Gastrocnemius medialis (tissue), 4 donors: ENCODE measurements around the gene TEAD2. TPM values are rescaled to one million over a fixed set of nuclear protein-coding genes. Genes with fewer than 3 reads are reported as not detected.

Experiments
- ATAC-seq, 2 donors: fragments of 150-250 bp; one replicate each; pipeline ENCODE4 v1.9.1; 2016
- DNase-seq, 2 donors: peaks; one replicate each; pipeline ENCODE4 v3.0.0-alpha.2; 2019
- H3K27ac ChIP-seq, 4 donors: fragments of 200-600 bp; sonication (generic); 1 replicate in 1 of 4; 2 replicates in 3 of 4; pipeline ENCODE4 v1.5.1; 2016 to 2018; ENCODE audit warnings: mild to moderate bottlenecking in 2 of 4, moderate library complexity in 1 of 4
- H3K27me3 ChIP-seq, 3 donors: fragments of 200-600 bp; sonication (generic) in 2 of 3; 1 replicate in 1 of 3; 2 replicates in 2 of 3; pipeline versions ENCODE4 v1.5.1 to v1.6.0; 2016 to 2019; ENCODE audit warnings: mild to moderate bottlenecking in 1 of 3, moderate library complexity in 1 of 3
- H3K36me3 ChIP-seq, 2 donors: fragments of 200-600 bp; sonication (generic) in 1 of 2; one replicate each; pipeline ENCODE4 v1.5.1; 2017 to 2018
- H3K4me1 ChIP-seq, 2 donors: fragments of 200-600 bp; sonication (generic) in 1 of 2; one replicate each; pipeline ENCODE4 v1.5.1; 2016 to 2017; ENCODE audit warnings: mild to moderate bottlenecking in 2 of 2
- H3K4me3 ChIP-seq, 4 donors: fragments of 200-600 bp; sonication (generic) in 3 of 4; 1 replicate in 1 of 4; 2 replicates in 3 of 4; pipeline ENCODE4 v1.5.1; 2016 to 2019; ENCODE audit warnings: mild to moderate bottlenecking in 2 of 4
- H3K9me3 ChIP-seq, 3 donors: fragments of 200-600 bp; sonication (generic) in 2 of 3; 1 replicate in 1 of 3; 2 replicates in 2 of 3; pipeline ENCODE4 v1.5.1; 2016 to 2019
- CTCF ChIP-seq, 5 experiments: fragments of 450-650 bp in 3 of 5; fragments of 200-600 bp in 2 of 5; sonication (generic) in 2 of 5; IDR thresholded peaks in 4 of 5; conservative IDR thresholded peaks in 1 of 5; 1 replicate in 4 of 5; 2 replicates in 1 of 5; pipeline ENCODE4 v1.5.1; 2016 to 2019; ENCODE audit warnings: antibody characterized with exemption in 5 of 5, mild to moderate bottlenecking in 3 of 5, moderate library complexity in 3 of 5
- POLR2A ChIP-seq, 2 donors: fragments of 450-650 bp; IDR thresholded peaks; one replicate each; pipeline ENCODE4 v1.6.1; 2017; ENCODE audit warnings: antibody characterized with exemption in 2 of 2, mild to moderate bottlenecking in 2 of 2, moderate library complexity in 2 of 2
- in situ Hi-C, 4 donors: fragments of 200-750 bp; cut with MboI; loops; one replicate each; pipeline versions ENCODE4 v1.15.0 to v1.8.0; 2017; ENCODE audit warnings: low sequenced_read_pairs in 4 of 4
- intact Hi-C: fragments of 100-400 bp; cut with DNase I; formaldehyde crosslinking; loops from one replicate; pipeline ENCODE4 v1.15.1; 2023; ENCODE audit warnings: low total_unique reads
- total RNA-seq, 4 donors: library from RNA; depleted of rRNA; stranded (reverse); fragments of >200 nt; gene quantifications; one replicate each; pipeline versions ENCODE4 v1.1.0 to v1.2.3, GENCODE V29; 2016

The TEAD2 gene
- total RNA-seq, 4 donors from 2014 or later = 6.1 to 12.6 (median 9.5) TPM

- TF ChIP-seq CTCF (IDR thresholded peaks at IDR 0.05 in 4 of 5, conservative IDR thresholded peaks at IDR 0.05 in 1 of 5) = no peak
- TF ChIP-seq POLR2A (IDR thresholded peaks at IDR 0.05) = no peak
- no peaks in the 10 kb centered on the region for H3K4me1 ChIP-seq
- no peak for ATAC-seq
- no peak overlapping the region for H3K4me3 ChIP-seq
- no peaks in the 10 kb centered on the region for H3K9me3 ChIP-seq
- H3K27me3 ChIP-seq = peaks cover 0 to 14% (median 11%) of the 10 kb centered on the region in 3 donors
- no peak for DNase-seq
- H3K36me3 ChIP-seq = no peaks in the 10 kb centered on the region
- in situ Hi-C loops (loop anchor here in 2 of 4 donors (10.0 to 25.0 kb wide), 2 partner anchors 55 to 148 kb away; partner anchors contain the start of genes RCN3 (in 1 of the 2) and SLC17A7 (in 1 of the 2)), intact Hi-C loops (no loop called here)
- no peak overlapping the region for H3K27ac ChIP-seq
Observed at GRCh38 chr19:49389406-49389805, 27.2 kb upstream of the TEAD2 start.

- peaks cover 0 to under 1% (median 0%) of the 10 kb centered on the region in 3 donors for H3K9me3 ChIP-seq
- in situ Hi-C loops = loop anchor here in 2 of 4 donors (10.0 to 25.0 kb wide), 2 partner anchors 57 to 149 kb away; partner anchors contain the start of genes RCN3 (in 1 of the 2) and SLC17A7 (in 1 of the 2)
- H3K4me1 ChIP-seq = no peaks in the 10 kb centered on the region
- ATAC-seq (peak; percentile 55 to 58), DNase-seq (peak; percentile 52 to 79)
- peak within 1 kb of the TSS in 3 of 4 donors; percentile 24 to 44 (median 27) for H3K4me3 ChIP-seq
- intact Hi-C loops = no loop called here
- TF ChIP-seq CTCF (IDR thresholded peaks at IDR 0.05 in 4 of 5, conservative IDR thresholded peaks at IDR 0.05 in 1 of 5) (no peak), POLR2A (IDR thresholded peaks at IDR 0.05) (no peak)
- H3K36me3 ChIP-seq = no peaks in the 10 kb centered on the region
- no peak within 1 kb of the TSS for H3K27ac ChIP-seq
- H3K27me3 ChIP-seq = peaks cover 0 to 15% (median 14%) of the 10 kb centered on the region in 3 donors
Observed at GRCh38 chr19:49387936-49388372, 25.7 kb upstream of the TEAD2 start, which contains the start of gene KASH5. TSS of gene KASH5 (plus strand) at chr19:49388249. CDS start at chr19:49390884, 2,635 bp downstream.

- H3K4me1 ChIP-seq = no peaks in the 10 kb centered on the region
- H3K36me3 ChIP-seq = no peaks in the 10 kb centered on the region
- DNase-seq = no peak
- intact Hi-C loops (no loop called here), in situ Hi-C loops (loop anchor here in 2 of 4 donors (10.0 to 25.0 kb wide), 2 partner anchors 61 to 154 kb away; partner anchors contain the start of genes RCN3 (in 1 of the 2) and SLC17A7 (in 1 of the 2))
- ATAC-seq = no peak
- peaks cover 7 to 27% (median 8%) of the 10 kb centered on the region in 3 donors for H3K27me3 ChIP-seq
- H3K4me3 ChIP-seq = no peak overlapping the region
- TF ChIP-seq POLR2A (IDR thresholded peaks at IDR 0.05) = no peak
- no peak for TF ChIP-seq CTCF (IDR thresholded peaks at IDR 0.05 in 4 of 5, conservative IDR thresholded peaks at IDR 0.05 in 1 of 5)
- no peak overlapping the region for H3K27ac ChIP-seq
- H3K9me3 ChIP-seq = peaks cover 0 to 10% (median 0%) of the 10 kb centered on the region in 3 donors
Observed at GRCh38 chr19:49383599-49383998, 21.4 kb upstream of the TEAD2 start.

GRCh38 chr19:49382639-49383038, 20.4 kb upstream of the TEAD2 start:
- Histone ChIP-seq H3K9me3 (peaks cover 0 to 10% (median 0%) of the 10 kb centered on the region in 3 donors), H3K27me3 (peaks cover 0 to 24% (median 7%) of the 10 kb centered on the region in 3 donors), H3K4me3 (no peak overlapping the region), H3K36me3 (no peaks in the 10 kb centered on the region), H3K4me1 (no peaks in the 10 kb centered on the region), H3K27ac (no peak overlapping the region)
- ATAC-seq = no peak
- DNase-seq = no peak
- intact Hi-C loops = no loop called here
- in situ Hi-C loops = loop anchor here in 2 of 4 donors (10.0 to 25.0 kb wide), 2 partner anchors 62 to 155 kb away; partner anchors contain the start of genes RCN3 (in 1 of the 2) and SLC17A7 (in 1 of the 2)
- no peak for TF ChIP-seq CTCF (IDR thresholded peaks at IDR 0.05 in 4 of 5, conservative IDR thresholded peaks at IDR 0.05 in 1 of 5)
- TF ChIP-seq POLR2A (IDR thresholded peaks at IDR 0.05) = no peak
